Ascending aorta (tissue), 2 donors: ENCODE measurements around the gene CCNK. TPM values are rescaled to one million over a fixed set of nuclear protein-coding genes. Genes with fewer than 3 reads are reported as not detected.

ENCODE experiments used
- DNase-seq, 2 donors: peaks; one replicate each; pipeline ENCODE4 v3.0.0-alpha.2; 2019; ENCODE audit warnings: low spot score in 2 of 2
- H3K27ac ChIP-seq, 2 donors: fragments of 200-600 bp; sonication (generic); one replicate each; pipeline ENCODE4 v1.5.1; 2016 to 2017; ENCODE audit warnings: mild to moderate bottlenecking in 1 of 2
- H3K27me3 ChIP-seq: fragments of 200-600 bp; sonication (generic); one replicate; pipeline ENCODE4 v1.5.1; 2017
- H3K36me3 ChIP-seq, 2 donors: fragments of 200-600 bp; sonication (generic); one replicate each; pipeline ENCODE4 v1.5.1; 2016
- H3K4me1 ChIP-seq, 2 donors: fragments of 200-600 bp; sonication (generic); one replicate each; pipeline ENCODE4 v1.5.1; 2016 to 2017; ENCODE audit warnings: mild to moderate bottlenecking in 1 of 2
- H3K4me3 ChIP-seq, 2 donors: fragments of 200-600 bp; sonication (generic); one replicate each; pipeline ENCODE4 v1.5.1; 2016 to 2017; ENCODE audit warnings: mild to moderate bottlenecking in 1 of 2
- H3K9me3 ChIP-seq, 2 donors: fragments of 200-600 bp; sonication (generic); one replicate each; pipeline ENCODE4 v1.5.1; 2016
- CTCF ChIP-seq, 3 experiments: fragments of 200-600 bp in 2 of 3; fragments of 450-650 bp in 1 of 3; sonication (generic) in 2 of 3; IDR thresholded peaks; one replicate each; pipeline ENCODE4 v1.5.1; 2016 to 2019; ENCODE audit warnings: antibody characterized with exemption in 3 of 3, mild to moderate bottlenecking in 1 of 3, moderate library complexity in 1 of 3
- intact Hi-C: fragments of 100-400 bp; cut with DNase I; formaldehyde crosslinking; loops from one replicate; pipeline ENCODE4 v1.15.1; 2023
- total RNA-seq: library from RNA; depleted of rRNA; stranded (reverse); fragments of >200 nt; gene quantifications from one replicate; pipeline ENCODE4 v1.1.0, GENCODE V29; 2016

CCNK gene
- total RNA-seq, 1 donor from 2014 or later, result 21.9 TPM

- intact Hi-C loops, result no loop called here
- Histone ChIP-seq H3K4me1 (no peaks in the 10 kb centered on the region), H3K27ac (no peak overlapping the region), H3K27me3 (no peaks in the 10 kb centered on the region), H3K9me3 (no peaks in the 10 kb centered on the region), H3K4me3 (no peak overlapping the region), H3K36me3 (no peaks in the 10 kb centered on the region)
- no peak for DNase-seq
- TF ChIP-seq CTCF (IDR thresholded peaks at IDR 0.05), result no peak
These were observed 71.5 kb downstream of the CCNK start for GRCh38 chr14:99552572-99553216.

- H3K27me3 ChIP-seq, result no peaks in the 10 kb centered on the region
- no peaks in the 10 kb centered on the region for H3K4me1 ChIP-seq
- intact Hi-C loops, result no loop called here
- H3K4me3 ChIP-seq, result no peak overlapping the region
- no peak for TF ChIP-seq CTCF (IDR thresholded peaks at IDR 0.05)
- no peak overlapping the region for H3K27ac ChIP-seq
- no peak for DNase-seq
- H3K36me3 ChIP-seq, result no peaks in the 10 kb centered on the region
- no peaks in the 10 kb centered on the region for H3K9me3 ChIP-seq
These were observed 73.0 kb downstream of the CCNK start for GRCh38 chr14:99554184-99554583.

GRCh38 chr14:99554757-99555531 is 73.7 kb downstream of the CCNK start:
- Histone ChIP-seq H3K4me3 (no peak overlapping the region), H3K36me3 (no peaks in the 10 kb centered on the region), H3K9me3 (no peaks in the 10 kb centered on the region), H3K27ac (no peak overlapping the region), H3K27me3 (no peaks in the 10 kb centered on the region), H3K4me1 (no peaks in the 10 kb centered on the region)
- intact Hi-C loops, result no loop called here
- no peak for TF ChIP-seq CTCF (IDR thresholded peaks at IDR 0.05)
- DNase-seq, result no peak

- H3K9me3 ChIP-seq, result no peaks in the 10 kb centered on the region
- no peak for TF ChIP-seq CTCF (IDR thresholded peaks at IDR 0.05)
- no peaks in the 10 kb centered on the region for H3K4me1 ChIP-seq
- no peaks in the 10 kb centered on the region for H3K27me3 ChIP-seq
- intact Hi-C loops, result no loop called here
- H3K36me3 ChIP-seq, result no peaks in the 10 kb centered on the region
- H3K4me3 ChIP-seq, result no peak overlapping the region
- no peak overlapping the region for H3K27ac ChIP-seq
- no peak for DNase-seq
These were observed 75.1 kb downstream of the CCNK start for GRCh38 chr14:99556134-99556791.

- no peak overlapping the region for H3K4me3 ChIP-seq
- H3K36me3 ChIP-seq, result no peaks in the 10 kb centered on the region
- no peak for DNase-seq
- H3K4me1 ChIP-seq, result peaks cover 2 to 3% of the 10 kb centered on the region in 2 donors
- no peaks in the 10 kb centered on the region for H3K9me3 ChIP-seq
- no peaks in the 10 kb centered on the region for H3K27me3 ChIP-seq
- intact Hi-C loops, result no loop called here
- no peak overlapping the region for H3K27ac ChIP-seq
- no peak for TF ChIP-seq CTCF (IDR thresholded peaks at IDR 0.05)
These were observed 78.2 kb downstream of the CCNK start for GRCh38 chr14:99559286-99559990.
